ENCODE measurements around the gene RAET1E. TPM values are rescaled to one million over a fixed set of nuclear protein-coding genes. Genes with fewer than 3 reads are reported as not detected.

RAET1E gene
- total and polyA plus RNA-seq, 2 experiments from 2014 or later, result 8.1 to 10.4 TPM

- Histone ChIP-seq H3K27ac (peak overlapping the region; percentile 78; the same call in 1 of the 2 replicates), H3K9me2 (ENCODE audit: insufficient read depth) (no peaks in the 10 kb centered on the region), H3K36me3 (ENCODE audit: low read depth) (no peaks in the 10 kb centered on the region), H3K4me2 (ENCODE audit: unreplicated experiment) (peak overlapping the region; percentile 78), H4K20me1 (ENCODE audit: insufficient read depth) (no peaks in the 10 kb centered on the region), H3F3A (ENCODE audit: insufficient read depth) (peaks cover 3% of the 10 kb centered on the region; the same call in 1 of the 2 replicates), H3K4me3 (peak overlapping the region; percentile 87), H3K9me3 (ENCODE audit: low read depth) (no peaks in the 10 kb centered on the region), H3K4me1 (ENCODE audit: insufficient read depth) (0 out of 2 replicates have a peak, but pooled peaks cover 5% of the 10 kb centered on the region), H3K9ac (peak overlapping the region; percentile 87), H3K79me2 (ENCODE audit: insufficient read depth) (no peaks in the 10 kb centered on the region), H2AFZ (peak overlapping the region; percentile 92), H3K27me3 (replicated peaks; ENCODE audit: insufficient read depth) (no peaks in the 10 kb centered on the region)
- in situ Hi-C loops (cut with MboI), result no loop called here
- DNase-seq, result peak; percentile 41
- 49 to 58% methylated on average over 8 to 13 of the region's 13 CpGs for WGBS, 2 experiments (ENCODE audit: low coverage in 1 of 2, low lambda C conversion rate in 2 of 2, missing lambda C conversion rate in 2 of 2)
- TF ChIP-seq EZH2 (IDR thresholded peaks at IDR 0.05; ENCODE audit: insufficient read depth, poor library complexity, severe bottlenecking), result no peak
- no peak for TF ChIP-seq EZH2phosphoT487 (IDR thresholded peaks at IDR 0.05; ENCODE audit: insufficient read depth, low read depth)
Measured at GRCh38 chr6:149942461-149942829, 44.5 kb upstream of the RAET1E start.

GRCh38 chr6:149941583-149942460 lies 43.9 kb upstream of the RAET1E start, which contains the start of gene ULBP2:
TSS of gene ULBP2 (plus strand) at chr6:149942014. CDS start at chr6:149942073, 59 bp downstream.
- H3K4me1 ChIP-seq (ENCODE audit: insufficient read depth), result 0 out of 2 replicates have a peak, but pooled peaks cover 5% of the 10 kb centered on the region
- H3K79me2 ChIP-seq (ENCODE audit: insufficient read depth), result no peaks in the 10 kb centered on the region
- peak within 1 kb of the TSS; percentile 86 for H3K4me2 ChIP-seq (ENCODE audit: unreplicated experiment)
- H3K36me3 ChIP-seq (ENCODE audit: low read depth), result no peaks in the 10 kb centered on the region
- H3K4me3 ChIP-seq, result peak within 1 kb of the TSS; percentile 87
- DNase-seq, result peak; percentile 99
- in situ Hi-C loops (cut with MboI), result no loop called here
- H3K27ac ChIP-seq, result peak within 1 kb of the TSS; percentile 78
- H4K20me1 ChIP-seq (ENCODE audit: insufficient read depth), result no peaks in the 10 kb centered on the region
- 1 to 2% methylated on average over 54 to 62 of the region's 62 CpGs for WGBS, 2 experiments (ENCODE audit: low coverage in 1 of 2, low lambda C conversion rate in 2 of 2, missing lambda C conversion rate in 2 of 2)
- peak within 1 kb of the TSS; percentile 92 for H2AFZ ChIP-seq
- no peaks in the 10 kb centered on the region for H3K27me3 ChIP-seq (replicated peaks; ENCODE audit: insufficient read depth)
- H3K9me2 ChIP-seq (ENCODE audit: insufficient read depth), result no peaks in the 10 kb centered on the region
- H3F3A ChIP-seq (ENCODE audit: insufficient read depth), result peaks cover 9% of the 10 kb centered on the region
- TF ChIP-seq EZH2 (IDR thresholded peaks at IDR 0.05; ENCODE audit: insufficient read depth, poor library complexity, severe bottlenecking), result no peak
- no peak for TF ChIP-seq EZH2phosphoT487 (IDR thresholded peaks at IDR 0.05; ENCODE audit: insufficient read depth, low read depth)
- H3K9me3 ChIP-seq (ENCODE audit: low read depth), result no peaks in the 10 kb centered on the region
- peak within 1 kb of the TSS; percentile 87 for H3K9ac ChIP-seq

- H3K36me3 ChIP-seq (ENCODE audit: low read depth), result no peaks in the 10 kb centered on the region
- H3F3A ChIP-seq (ENCODE audit: insufficient read depth), result peaks cover 17% of the 10 kb centered on the region
- no peak overlapping the region for H3K27ac ChIP-seq
- H3K4me1 ChIP-seq (ENCODE audit: insufficient read depth), result 0 out of 2 replicates have a peak, but pooled peaks cover 5% of the 10 kb centered on the region
- H3K4me3 ChIP-seq, result no peak overlapping the region
- H4K20me1 ChIP-seq (ENCODE audit: insufficient read depth), result no peaks in the 10 kb centered on the region
- H3K9ac ChIP-seq, result no peak overlapping the region
- in situ Hi-C loops (cut with MboI), result no loop called here
- no peak for TF ChIP-seq EZH2phosphoT487 (IDR thresholded peaks at IDR 0.05; ENCODE audit: insufficient read depth, low read depth)
- no peak for TF ChIP-seq EZH2 (IDR thresholded peaks at IDR 0.05; ENCODE audit: insufficient read depth, poor library complexity, severe bottlenecking)
- DNase-seq, result no peak
- WGBS, 2 experiments (ENCODE audit: low coverage in 1 of 2, low lambda C conversion rate in 2 of 2, missing lambda C conversion rate in 2 of 2), result 78 to 81% methylated on average over 6 of the region's 6 CpGs
- no peaks in the 10 kb centered on the region for H3K79me2 ChIP-seq (ENCODE audit: insufficient read depth)
- no peak overlapping the region for H3K4me2 ChIP-seq (ENCODE audit: unreplicated experiment)
- no peaks in the 10 kb centered on the region for H3K9me3 ChIP-seq (ENCODE audit: low read depth)
- H3K27me3 ChIP-seq (replicated peaks; ENCODE audit: insufficient read depth), result no peaks in the 10 kb centered on the region
- H2AFZ ChIP-seq, result no peak overlapping the region
- H3K9me2 ChIP-seq (ENCODE audit: insufficient read depth), result no peaks in the 10 kb centered on the region
Measured at GRCh38 chr6:149940672-149940982, 42.7 kb upstream of the RAET1E start.

- Histone ChIP-seq H3K4me3 (no peak overlapping the region), H3K27me3 (replicated peaks; ENCODE audit: insufficient read depth) (no peaks in the 10 kb centered on the region), H3F3A (ENCODE audit: insufficient read depth) (peaks cover 17% of the 10 kb centered on the region), H3K9ac (no peak overlapping the region), H2AFZ (no peak overlapping the region), H3K4me2 (ENCODE audit: unreplicated experiment) (no peak overlapping the region), H3K36me3 (ENCODE audit: low read depth) (no peaks in the 10 kb centered on the region), H3K27ac (no peak overlapping the region), H3K4me1 (ENCODE audit: insufficient read depth) (0 out of 2 replicates have a peak, but pooled peaks cover 5% of the 10 kb centered on the region), H3K79me2 (ENCODE audit: insufficient read depth) (no peaks in the 10 kb centered on the region), H3K9me2 (ENCODE audit: insufficient read depth) (no peaks in the 10 kb centered on the region), H4K20me1 (ENCODE audit: insufficient read depth) (no peaks in the 10 kb centered on the region), H3K9me3 (ENCODE audit: low read depth) (no peaks in the 10 kb centered on the region)
- DNase-seq, result no peak
- TF ChIP-seq EZH2 (IDR thresholded peaks at IDR 0.05; ENCODE audit: insufficient read depth, poor library complexity, severe bottlenecking), result no peak
- in situ Hi-C loops (cut with MboI), result loop anchor here (10.0 kb wide), 1 partner anchor 75 kb away; no protein-coding TSS in a partner anchor
- WGBS, 2 experiments (ENCODE audit: low coverage in 1 of 2, low lambda C conversion rate in 2 of 2, missing lambda C conversion rate in 2 of 2), result 24 to 35% methylated on average over 6 of the region's 6 CpGs
Measured at GRCh38 chr6:149939909-149940671, 42.2 kb upstream of the RAET1E start.
